WTC11 (cell line): ENCODE results near the gene SLC41A1. TPM values are rescaled to one million over a fixed set of nuclear protein-coding genes. Genes with fewer than 3 reads are reported as not detected.

Experiments
- EMX1 ChIP-seq: fragments of 250-450 bp; sonication (Bioruptor Pico); IDR thresholded peaks from 2 replicates; pipeline ENCODE4 v1.8.0; 2021; ENCODE audit warnings: mild to moderate bottlenecking
- FOXK1 ChIP-seq: sonication (generic); formaldehyde crosslinking; IDR thresholded peaks from 2 replicates; pipeline ENCODE4 v1.8.0; 2022; ENCODE audit warnings: mild to moderate bottlenecking, moderate library complexity, missing genetic modification reagents
- GABPB1 ChIP-seq: sonication (generic); formaldehyde crosslinking; IDR thresholded peaks from 2 replicates; pipeline ENCODE4 v1.8.1; 2023; ENCODE audit warnings: mild to moderate bottlenecking, missing genetic modification reagents
- GRHL2 ChIP-seq: fragments of 250-450 bp; sonication (Bioruptor Pico); IDR thresholded peaks from 2 replicates; pipeline ENCODE4 v1.8.0; 2022; ENCODE audit warnings: mild to moderate bottlenecking, moderate library complexity; ENCODE audit not compliant: insufficient replicate concordance, severe bottlenecking
- GTF2I ChIP-seq: fragments of 250-450 bp; sonication (Bioruptor Pico); conservative IDR thresholded peaks from 2 replicates; pipeline ENCODE4 v1.4.0; 2021; ENCODE audit warnings: mild to moderate bottlenecking
- NFYB ChIP-seq: sonication (generic); formaldehyde crosslinking; conservative IDR thresholded peaks from 2 replicates; pipeline ENCODE4 v1.8.0; 2022; ENCODE audit warnings: low read depth, missing genetic modification reagents
- NR1H2 ChIP-seq: sonication (generic); formaldehyde crosslinking; IDR thresholded peaks from 2 replicates; pipeline ENCODE4 v1.9.0; 2021; ENCODE audit warnings: mild to moderate bottlenecking, moderate library complexity, missing genetic modification reagents
- TCF7 ChIP-seq: sonication (generic); formaldehyde crosslinking; IDR thresholded peaks from 2 replicates; pipeline ENCODE4 v1.8.0; 2022; ENCODE audit warnings: mild to moderate bottlenecking, low read depth, missing genetic modification reagents, moderate library complexity
- ZNF121 ChIP-seq: sonication (generic); formaldehyde crosslinking; IDR thresholded peaks from 2 replicates; pipeline ENCODE4 v1.8.0; 2023; ENCODE audit warnings: missing genetic modification reagents
- total RNA-seq: library from RNA; stranded (reverse); gene quantifications from 3 replicates; pipeline ENCODE4 v1.2.3, GENCODE V29; 2021
- TF ChIP-seq, protein P1 (sequence below): sonication (generic); formaldehyde crosslinking; IDR thresholded peaks from 2 replicates; pipeline ENCODE4 v1.8.0; 2023; ENCODE audit warnings: mild to moderate bottlenecking, missing genetic modification reagents
- TF ChIP-seq, protein P2 (sequence below): sonication (generic); formaldehyde crosslinking; IDR thresholded peaks from 2 replicates; pipeline ENCODE4 v1.8.0; 2023; ENCODE audit warnings: missing genetic modification reagents, mild to moderate bottlenecking, borderline replicate concordance
- TF ChIP-seq, protein P3 (sequence below): sonication (generic); formaldehyde crosslinking; IDR thresholded peaks from 2 replicates; pipeline ENCODE4 v1.8.0; 2022; ENCODE audit warnings: mild to moderate bottlenecking, missing genetic modification reagents
- TF ChIP-seq, protein P4 (sequence below): sonication (generic); formaldehyde crosslinking; IDR thresholded peaks from 2 replicates; pipeline ENCODE4 v1.8.0; 2022; ENCODE audit warnings: mild to moderate bottlenecking, missing genetic modification reagents
- TF ChIP-seq, protein P5 (sequence below): sonication (generic); formaldehyde crosslinking; conservative IDR thresholded peaks from 2 replicates; pipeline ENCODE4 v1.8.1; 2022; ENCODE audit warnings: mild to moderate bottlenecking, missing genetic modification reagents
- TF ChIP-seq, protein P6 (sequence below): sonication (generic); formaldehyde crosslinking; IDR thresholded peaks from 2 replicates; pipeline ENCODE4 v1.8.1; 2022; ENCODE audit warnings: mild to moderate bottlenecking, moderate library complexity, missing genetic modification reagents

Gene SLC41A1
- total RNA-seq, 1 experiment from 2014 or later = 32.8 TPM

DNA sequence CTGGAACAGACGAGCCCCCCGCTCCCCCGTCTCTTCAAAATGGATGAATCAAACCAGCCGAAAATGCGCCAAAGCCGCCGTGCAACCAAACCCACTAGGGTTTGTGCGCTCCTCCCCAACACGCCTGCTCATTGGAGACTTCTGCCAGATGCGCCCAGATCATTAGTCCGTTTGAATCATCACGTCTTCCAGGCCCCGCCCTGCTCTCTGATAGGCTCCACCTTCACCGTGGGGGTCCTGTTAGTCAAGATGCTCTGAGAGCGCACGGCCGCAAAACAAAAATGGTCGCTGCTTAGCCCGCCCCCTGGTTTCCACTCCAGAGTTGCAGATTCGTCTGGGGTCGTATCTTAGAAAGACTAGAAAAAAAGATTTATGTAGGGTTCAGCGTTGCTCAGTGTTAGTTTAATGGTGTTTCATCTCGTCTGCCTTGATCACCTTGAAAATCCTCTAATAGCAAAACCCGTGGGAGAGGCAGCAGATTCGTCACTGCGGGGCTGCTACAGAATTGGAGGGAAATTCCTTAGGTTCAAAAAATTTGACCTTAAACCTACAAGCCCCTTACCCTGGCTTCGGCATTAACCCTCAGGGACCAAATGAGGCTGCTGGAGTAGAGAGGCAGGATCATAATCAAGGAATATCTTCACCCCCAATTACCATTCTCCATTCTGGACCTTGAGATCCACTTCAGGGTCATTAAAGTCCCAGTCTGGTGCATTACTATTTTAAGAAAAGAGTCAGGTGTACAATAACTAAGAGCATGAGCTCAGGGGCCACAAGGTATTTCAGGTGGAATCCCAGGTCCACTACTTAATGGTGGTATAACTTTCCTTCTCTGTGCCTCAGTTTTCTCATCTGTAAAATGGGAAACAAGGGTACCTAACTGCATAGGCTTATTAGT is 62.6 kb downstream of the SLC41A1 start, which contains the start of gene NUCKS1 (continued):
- TF ChIP-seq, protein P1, sequence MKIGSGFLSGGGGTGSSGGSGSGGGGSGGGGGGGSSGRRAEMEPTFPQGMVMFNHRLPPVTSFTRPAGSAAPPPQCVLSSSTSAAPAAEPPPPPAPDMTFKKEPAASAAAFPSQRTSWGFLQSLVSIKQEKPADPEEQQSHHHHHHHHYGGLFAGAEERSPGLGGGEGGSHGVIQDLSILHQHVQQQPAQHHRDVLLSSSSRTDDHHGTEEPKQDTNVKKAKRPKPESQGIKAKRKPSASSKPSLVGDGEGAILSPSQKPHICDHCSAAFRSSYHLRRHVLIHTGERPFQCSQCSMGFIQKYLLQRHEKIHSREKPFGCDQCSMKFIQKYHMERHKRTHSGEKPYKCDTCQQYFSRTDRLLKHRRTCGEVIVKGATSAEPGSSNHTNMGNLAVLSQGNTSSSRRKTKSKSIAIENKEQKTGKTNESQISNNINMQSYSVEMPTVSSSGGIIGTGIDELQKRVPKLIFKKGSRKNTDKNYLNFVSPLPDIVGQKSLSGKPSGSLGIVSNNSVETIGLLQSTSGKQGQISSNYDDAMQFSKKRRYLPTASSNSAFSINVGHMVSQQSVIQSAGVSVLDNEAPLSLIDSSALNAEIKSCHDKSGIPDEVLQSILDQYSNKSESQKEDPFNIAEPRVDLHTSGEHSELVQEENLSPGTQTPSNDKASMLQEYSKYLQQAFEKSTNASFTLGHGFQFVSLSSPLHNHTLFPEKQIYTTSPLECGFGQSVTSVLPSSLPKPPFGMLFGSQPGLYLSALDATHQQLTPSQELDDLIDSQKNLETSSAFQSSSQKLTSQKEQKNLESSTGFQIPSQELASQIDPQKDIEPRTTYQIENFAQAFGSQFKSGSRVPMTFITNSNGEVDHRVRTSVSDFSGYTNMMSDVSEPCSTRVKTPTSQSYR (CRISPR knock-in tag) = no peak
- no peak for TF ChIP-seq FOXK1 (CRISPR knock-in tag)
- TF ChIP-seq TCF7 (CRISPR knock-in tag) = no peak
- TF ChIP-seq, protein P2, sequence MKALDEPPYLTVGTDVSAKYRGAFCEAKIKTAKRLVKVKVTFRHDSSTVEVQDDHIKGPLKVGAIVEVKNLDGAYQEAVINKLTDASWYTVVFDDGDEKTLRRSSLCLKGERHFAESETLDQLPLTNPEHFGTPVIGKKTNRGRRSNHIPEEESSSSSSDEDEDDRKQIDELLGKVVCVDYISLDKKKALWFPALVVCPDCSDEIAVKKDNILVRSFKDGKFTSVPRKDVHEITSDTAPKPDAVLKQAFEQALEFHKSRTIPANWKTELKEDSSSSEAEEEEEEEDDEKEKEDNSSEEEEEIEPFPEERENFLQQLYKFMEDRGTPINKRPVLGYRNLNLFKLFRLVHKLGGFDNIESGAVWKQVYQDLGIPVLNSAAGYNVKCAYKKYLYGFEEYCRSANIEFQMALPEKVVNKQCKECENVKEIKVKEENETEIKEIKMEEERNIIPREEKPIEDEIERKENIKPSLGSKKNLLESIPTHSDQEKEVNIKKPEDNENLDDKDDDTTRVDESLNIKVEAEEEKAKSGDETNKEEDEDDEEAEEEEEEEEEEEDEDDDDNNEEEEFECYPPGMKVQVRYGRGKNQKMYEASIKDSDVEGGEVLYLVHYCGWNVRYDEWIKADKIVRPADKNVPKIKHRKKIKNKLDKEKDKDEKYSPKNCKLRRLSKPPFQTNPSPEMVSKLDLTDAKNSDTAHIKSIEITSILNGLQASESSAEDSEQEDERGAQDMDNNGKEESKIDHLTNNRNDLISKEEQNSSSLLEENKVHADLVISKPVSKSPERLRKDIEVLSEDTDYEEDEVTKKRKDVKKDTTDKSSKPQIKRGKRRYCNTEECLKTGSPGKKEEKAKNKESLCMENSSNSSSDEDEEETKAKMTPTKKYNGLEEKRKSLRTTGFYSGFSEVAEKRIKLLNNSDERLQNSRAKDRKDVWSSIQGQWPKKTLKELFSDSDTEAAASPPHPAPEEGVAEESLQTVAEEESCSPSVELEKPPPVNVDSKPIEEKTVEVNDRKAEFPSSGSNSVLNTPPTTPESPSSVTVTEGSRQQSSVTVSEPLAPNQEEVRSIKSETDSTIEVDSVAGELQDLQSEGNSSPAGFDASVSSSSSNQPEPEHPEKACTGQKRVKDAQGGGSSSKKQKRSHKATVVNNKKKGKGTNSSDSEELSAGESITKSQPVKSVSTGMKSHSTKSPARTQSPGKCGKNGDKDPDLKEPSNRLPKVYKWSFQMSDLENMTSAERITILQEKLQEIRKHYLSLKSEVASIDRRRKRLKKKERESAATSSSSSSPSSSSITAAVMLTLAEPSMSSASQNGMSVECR (CRISPR knock-in tag) = no peak
- no peak for TF ChIP-seq GRHL2 (CRISPR knock-in tag)
- TF ChIP-seq NFYB = peak; percentile 89
- peak; percentile 93 for TF ChIP-seq GTF2I (CRISPR knock-in tag)
- no peak for TF ChIP-seq NR1H2
- TF ChIP-seq EMX1 (CRISPR knock-in tag) = no peak
- TF ChIP-seq, protein P3, sequence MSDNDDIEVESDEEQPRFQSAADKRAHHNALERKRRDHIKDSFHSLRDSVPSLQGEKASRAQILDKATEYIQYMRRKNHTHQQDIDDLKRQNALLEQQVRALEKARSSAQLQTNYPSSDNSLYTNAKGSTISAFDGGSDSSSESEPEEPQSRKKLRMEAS (CRISPR knock-in tag) = peak; percentile 56; the same call in 1 of the 2 replicates
- TF ChIP-seq, protein P4, sequence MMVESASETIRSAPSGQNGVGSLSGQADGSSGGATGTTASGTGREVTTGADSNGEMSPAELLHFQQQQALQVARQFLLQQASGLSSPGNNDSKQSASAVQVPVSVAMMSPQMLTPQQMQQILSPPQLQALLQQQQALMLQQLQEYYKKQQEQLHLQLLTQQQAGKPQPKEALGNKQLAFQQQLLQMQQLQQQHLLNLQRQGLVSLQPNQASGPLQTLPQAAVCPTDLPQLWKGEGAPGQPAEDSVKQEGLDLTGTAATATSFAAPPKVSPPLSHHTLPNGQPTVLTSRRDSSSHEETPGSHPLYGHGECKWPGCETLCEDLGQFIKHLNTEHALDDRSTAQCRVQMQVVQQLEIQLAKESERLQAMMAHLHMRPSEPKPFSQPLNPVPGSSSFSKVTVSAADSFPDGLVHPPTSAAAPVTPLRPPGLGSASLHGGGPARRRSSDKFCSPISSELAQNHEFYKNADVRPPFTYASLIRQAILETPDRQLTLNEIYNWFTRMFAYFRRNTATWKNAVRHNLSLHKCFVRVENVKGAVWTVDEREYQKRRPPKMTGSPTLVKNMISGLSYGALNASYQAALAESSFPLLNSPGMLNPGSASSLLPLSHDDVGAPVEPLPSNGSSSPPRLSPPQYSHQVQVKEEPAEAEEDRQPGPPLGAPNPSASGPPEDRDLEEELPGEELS (CRISPR knock-in tag) = no peak
- peak; percentile 23; the same call in 1 of the 2 replicates for TF ChIP-seq GABPB1 (CRISPR knock-in tag)
- TF ChIP-seq ZNF121 = no peak
- TF ChIP-seq, protein P5, sequence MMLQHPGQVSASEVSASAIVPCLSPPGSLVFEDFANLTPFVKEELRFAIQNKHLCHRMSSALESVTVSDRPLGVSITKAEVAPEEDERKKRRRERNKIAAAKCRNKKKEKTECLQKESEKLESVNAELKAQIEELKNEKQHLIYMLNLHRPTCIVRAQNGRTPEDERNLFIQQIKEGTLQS (CRISPR knock-in tag) = no peak
- TF ChIP-seq, protein P6, sequence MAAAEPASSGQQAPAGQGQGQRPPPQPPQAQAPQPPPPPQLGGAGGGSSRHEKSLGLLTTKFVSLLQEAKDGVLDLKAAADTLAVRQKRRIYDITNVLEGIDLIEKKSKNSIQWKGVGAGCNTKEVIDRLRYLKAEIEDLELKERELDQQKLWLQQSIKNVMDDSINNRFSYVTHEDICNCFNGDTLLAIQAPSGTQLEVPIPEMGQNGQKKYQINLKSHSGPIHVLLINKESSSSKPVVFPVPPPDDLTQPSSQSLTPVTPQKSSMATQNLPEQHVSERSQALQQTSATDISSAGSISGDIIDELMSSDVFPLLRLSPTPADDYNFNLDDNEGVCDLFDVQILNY = peak; percentile 32; the same call in 1 of the 2 replicates
- TF ChIP-seq, all 79 proteins: peak for 11
